ENCODE measurements around the gene TTYH2.

TTYH2 gene

GRCh38 chr17:74220946-74221818, 7.8 kb downstream of the TTYH2 start:
- H2BK120ac ChIP-seq (ENCODE audit: low read depth, low read length) = no peak overlapping the region
- WGBS = 88% methylated on average over 16 of the region's 16 CpGs
- no peak overlapping the region for H2AK5ac ChIP-seq (ENCODE audit: low read length, severe bottlenecking)
- no peak overlapping the region for H3K27ac ChIP-seq (ENCODE audit: low read length, poor library complexity, severe bottlenecking)
- H3K4me3 ChIP-seq (ENCODE audit: insufficient read depth in 1 of 2, low read depth in 1 of 2, low read length in 2 of 2) = no peak overlapping the region
- no peaks in the 10 kb centered on the region for H3K36me3 ChIP-seq (ENCODE audit: control insufficient read depth in 1 of 2, insufficient read depth in 2 of 2, low read depth in 1 of 2, low read length in 2 of 2)
- no peak overlapping the region for H4K91ac ChIP-seq (ENCODE audit: low read length)
- H3K18ac ChIP-seq (ENCODE audit: low read depth in 1 of 2, low read length in 2 of 2) = no peak overlapping the region
- no peaks in the 10 kb centered on the region for H3K9me3 ChIP-seq (ENCODE audit: control insufficient read depth, low read length)
- no peak overlapping the region for H3K4ac ChIP-seq (ENCODE audit: low read depth in 1 of 2, low read length in 2 of 2)
- no peak overlapping the region for H3K4me2 ChIP-seq (ENCODE audit: low read length, poor library complexity, severe bottlenecking)
- H2BK12ac ChIP-seq (ENCODE audit: low read length in 2 of 2) = no peak overlapping the region
- H3K9ac ChIP-seq (ENCODE audit: low read length) = no peak overlapping the region
- H3K79me1 ChIP-seq (replicated peaks; ENCODE audit: low read length, poor library complexity, severe bottlenecking) = no peaks in the 10 kb centered on the region
- no peak overlapping the region for H4K8ac ChIP-seq (ENCODE audit: low read length)
- H2BK15ac ChIP-seq (ENCODE audit: low read depth, poor library complexity, severe bottlenecking) = no peak overlapping the region
- H3K23ac ChIP-seq (ENCODE audit: low read length in 2 of 2) = no peak overlapping the region
- H2BK5ac ChIP-seq (ENCODE audit: low read depth, low read length, poor library complexity, severe bottlenecking) = no peak overlapping the region
- no peaks in the 10 kb centered on the region for H3K4me1 ChIP-seq (ENCODE audit: control insufficient read depth, insufficient read depth, low read depth, low read length)
- no peak overlapping the region for H3K14ac ChIP-seq (ENCODE audit: low read length in 2 of 2)
- no peak for DNase-seq
- peaks cover 17 to 24% of the 10 kb centered on the region in 2 experiments for H3K27me3 ChIP-seq (ENCODE audit: control insufficient read depth in 1 of 2, insufficient read depth in 1 of 2, low read length in 2 of 2)
- H2AFZ ChIP-seq (ENCODE audit: low read depth, low read length) = no peak overlapping the region

- no peak overlapping the region for H2AFZ ChIP-seq (ENCODE audit: low read depth, low read length)
- DNase-seq = no peak
- H3K4ac ChIP-seq (ENCODE audit: low read depth in 1 of 2, low read length in 2 of 2) = no peak overlapping the region
- no peak overlapping the region for H2BK120ac ChIP-seq (ENCODE audit: low read depth, low read length)
- H2BK5ac ChIP-seq (ENCODE audit: low read depth, low read length, poor library complexity, severe bottlenecking) = no peak overlapping the region
- no peak overlapping the region for H3K4me2 ChIP-seq (ENCODE audit: low read length, poor library complexity, severe bottlenecking)
- H3K27me3 ChIP-seq (ENCODE audit: control insufficient read depth in 1 of 2, insufficient read depth in 1 of 2, low read length in 2 of 2) = peaks cover 17% of the 10 kb centered on the region in 2 experiments
- no peak overlapping the region for H3K14ac ChIP-seq (ENCODE audit: low read length in 2 of 2)
- no peak overlapping the region for H3K4me3 ChIP-seq (ENCODE audit: insufficient read depth in 1 of 2, low read depth in 1 of 2, low read length in 2 of 2)
- WGBS = 83% methylated on average over 13 of the region's 13 CpGs
- no peak overlapping the region for H2BK15ac ChIP-seq (ENCODE audit: low read depth, poor library complexity, severe bottlenecking)
- no peaks in the 10 kb centered on the region for H3K4me1 ChIP-seq (ENCODE audit: control insufficient read depth, insufficient read depth, low read depth, low read length)
- H3K9me3 ChIP-seq (ENCODE audit: control insufficient read depth, low read length) = no peaks in the 10 kb centered on the region
- H3K18ac ChIP-seq (ENCODE audit: low read depth in 1 of 2, low read length in 2 of 2) = no peak overlapping the region
- no peak overlapping the region for H2AK5ac ChIP-seq (ENCODE audit: low read length, severe bottlenecking)
- no peak overlapping the region for H3K27ac ChIP-seq (ENCODE audit: low read length, poor library complexity, severe bottlenecking)
- no peak overlapping the region for H3K23ac ChIP-seq (ENCODE audit: low read length in 2 of 2)
- no peak overlapping the region for H3K9ac ChIP-seq (ENCODE audit: low read length)
- no peak overlapping the region for H2BK12ac ChIP-seq (ENCODE audit: low read length in 2 of 2)
- no peak overlapping the region for H4K8ac ChIP-seq (ENCODE audit: low read length)
- no peaks in the 10 kb centered on the region for H3K79me1 ChIP-seq (replicated peaks; ENCODE audit: low read length, poor library complexity, severe bottlenecking)
- H3K36me3 ChIP-seq (ENCODE audit: control insufficient read depth in 1 of 2, insufficient read depth in 2 of 2, low read depth in 1 of 2, low read length in 2 of 2) = no peaks in the 10 kb centered on the region
- no peak overlapping the region for H4K91ac ChIP-seq (ENCODE audit: low read length)
These were observed 9.0 kb downstream of the TTYH2 start for GRCh38 chr17:74222399-74222798.

- Histone ChIP-seq H2BK5ac (ENCODE audit: low read depth, low read length, poor library complexity, severe bottlenecking) (no peak overlapping the region), H3K36me3 (ENCODE audit: control insufficient read depth in 1 of 2, insufficient read depth in 2 of 2, low read depth in 1 of 2, low read length in 2 of 2) (no peaks in the 10 kb centered on the region), H3K79me1 (replicated peaks; ENCODE audit: low read length, poor library complexity, severe bottlenecking) (no peaks in the 10 kb centered on the region), H3K27ac (ENCODE audit: low read length, poor library complexity, severe bottlenecking) (no peak overlapping the region), H3K14ac (ENCODE audit: low read length in 2 of 2) (no peak overlapping the region), H2BK120ac (ENCODE audit: low read depth, low read length) (no peak overlapping the region), H2BK15ac (ENCODE audit: low read depth, poor library complexity, severe bottlenecking) (no peak overlapping the region), H3K18ac (ENCODE audit: low read depth in 1 of 2, low read length in 2 of 2) (no peak overlapping the region), H2AFZ (ENCODE audit: low read depth, low read length) (no peak overlapping the region), H2AK5ac (ENCODE audit: low read length, severe bottlenecking) (no peak overlapping the region), H3K4me1 (ENCODE audit: control insufficient read depth, insufficient read depth, low read depth, low read length) (no peaks in the 10 kb centered on the region), H3K4me2 (ENCODE audit: low read length, poor library complexity, severe bottlenecking) (no peak overlapping the region), H2BK12ac (ENCODE audit: low read length in 2 of 2) (no peak overlapping the region), H3K23ac (ENCODE audit: low read length in 2 of 2) (no peak overlapping the region), H3K4me3 (ENCODE audit: insufficient read depth in 1 of 2, low read depth in 1 of 2, low read length in 2 of 2) (no peak overlapping the region), H4K8ac (ENCODE audit: low read length) (no peak overlapping the region), H3K9ac (ENCODE audit: low read length) (no peak overlapping the region), H4K91ac (ENCODE audit: low read length) (no peak overlapping the region), H3K27me3 (ENCODE audit: control insufficient read depth in 1 of 2, insufficient read depth in 1 of 2, low read length in 2 of 2) (peaks cover 5 to 21% of the 10 kb centered on the region in 2 experiments), H3K4ac (ENCODE audit: low read depth in 1 of 2, low read length in 2 of 2) (no peak overlapping the region), H3K9me3 (ENCODE audit: control insufficient read depth, low read length) (no peaks in the 10 kb centered on the region)
- DNase-seq = no peak
- 92% methylated on average over 13 of the region's 14 CpGs for WGBS
These were observed 10.5 kb downstream of the TTYH2 start for GRCh38 chr17:74223901-74224300.

- Histone ChIP-seq H3K18ac (ENCODE audit: low read depth in 1 of 2, low read length in 2 of 2) (no peak overlapping the region), H2BK12ac (ENCODE audit: low read length in 2 of 2) (no peak overlapping the region), H4K8ac (ENCODE audit: low read length) (no peak overlapping the region), H3K27ac (ENCODE audit: low read length, poor library complexity, severe bottlenecking) (no peak overlapping the region), H3K27me3 (ENCODE audit: control insufficient read depth in 1 of 2, insufficient read depth in 1 of 2, low read length in 2 of 2) (peaks cover 5 to 22% of the 10 kb centered on the region in 2 experiments), H3K23ac (ENCODE audit: low read length in 2 of 2) (no peak overlapping the region), H2BK15ac (ENCODE audit: low read depth, poor library complexity, severe bottlenecking) (no peak overlapping the region), H3K14ac (ENCODE audit: low read length in 2 of 2) (no peak overlapping the region), H3K4ac (ENCODE audit: low read depth in 1 of 2, low read length in 2 of 2) (no peak overlapping the region), H3K9me3 (ENCODE audit: control insufficient read depth, low read length) (no peaks in the 10 kb centered on the region), H3K4me2 (ENCODE audit: low read length, poor library complexity, severe bottlenecking) (no peak overlapping the region), H2AFZ (ENCODE audit: low read depth, low read length) (no peak overlapping the region), H2AK5ac (ENCODE audit: low read length, severe bottlenecking) (no peak overlapping the region), H2BK5ac (ENCODE audit: low read depth, low read length, poor library complexity, severe bottlenecking) (no peak overlapping the region), H3K36me3 (ENCODE audit: control insufficient read depth in 1 of 2, insufficient read depth in 2 of 2, low read depth in 1 of 2, low read length in 2 of 2) (no peaks in the 10 kb centered on the region), H3K79me1 (replicated peaks; ENCODE audit: low read length, poor library complexity, severe bottlenecking) (no peaks in the 10 kb centered on the region), H3K9ac (ENCODE audit: low read length) (no peak overlapping the region), H4K91ac (ENCODE audit: low read length) (no peak overlapping the region), H2BK120ac (ENCODE audit: low read depth, low read length) (no peak overlapping the region), H3K4me1 (ENCODE audit: control insufficient read depth, insufficient read depth, low read depth, low read length) (no peaks in the 10 kb centered on the region), H3K4me3 (ENCODE audit: insufficient read depth in 1 of 2, low read depth in 1 of 2, low read length in 2 of 2) (no peak overlapping the region)
- DNase-seq = no peak
- 94% methylated on average over 19 of the region's 20 CpGs for WGBS
These were observed 11.8 kb downstream of the TTYH2 start for GRCh38 chr17:74224959-74225725.
